OCI-LY1 (cell line): ENCODE results near the gene GALC.

Experiments used
- CTCF ChIP-seq: fragments of 200-600 bp; sonication (generic), shearing (Covaris generic); IDR thresholded peaks from 2 replicates; pipeline ENCODE4 v1.5.1; 2017; ENCODE audit warnings: mild to moderate bottlenecking, antibody characterized with exemption, low read length, moderate library complexity, mixed read lengths
- EZH2 ChIP-seq: fragments of 200-600 bp; sonication (generic), shearing (Covaris generic); IDR thresholded peaks from 2 replicates; pipeline ENCODE4 v1.8.0; 2017; ENCODE audit warnings: borderline replicate concordance, mixed run types, mild to moderate bottlenecking, antibody characterized with exemption, low read length, moderate library complexity, mixed read lengths

- TF ChIP-seq CTCF (no peak), EZH2 (no peak)
These were observed 91.3 kb downstream of the GALC start for GRCh38 chr14:87901652-87902051.
